ENCODE measurements around the gene PTGES3L.

The PTGES3L gene

GRCh38 chr17:42979511-42980273, at the start of gene PTGES3L:
Gene PTGES3L, minus strand, starts transcription at chr17:42980080. Its CDS starts 27 bp downstream, at chr17:42980053.
- in situ Hi-C loops (cut with HindIII; ENCODE audit: low sequenced_read_pairs): no loop called here

DNA sequence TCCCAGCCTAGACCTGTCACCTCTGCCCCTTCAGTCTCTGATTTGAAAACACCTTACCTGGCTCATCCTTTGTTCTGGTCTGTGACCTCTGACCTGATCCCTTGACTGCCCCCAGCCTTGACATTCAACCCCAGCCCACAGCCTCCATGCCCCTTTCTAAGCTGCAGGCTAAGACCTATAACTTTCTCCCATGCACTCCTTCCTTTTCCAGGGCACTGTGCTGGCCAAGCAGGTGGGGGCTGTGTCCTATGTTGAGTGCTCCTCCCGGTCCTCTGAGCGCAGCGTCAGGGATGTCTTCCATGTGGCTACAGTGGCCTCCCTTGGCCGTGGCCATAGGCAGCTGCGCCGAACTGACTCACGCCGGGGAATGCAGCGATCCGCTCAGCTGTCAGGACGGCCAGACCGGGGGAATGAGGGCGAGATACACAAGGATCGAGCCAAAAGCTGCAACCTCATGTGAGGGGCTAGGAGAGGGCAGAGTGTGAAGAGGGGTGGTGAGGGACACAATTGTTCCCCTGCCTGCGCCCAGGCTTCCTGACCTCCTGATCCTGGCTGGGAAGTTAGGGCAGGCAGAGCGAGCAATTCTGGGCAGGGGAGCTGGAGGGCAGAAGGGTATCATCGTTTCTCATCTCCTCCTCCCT, 48.5 kb upstream of the PTGES3L start:
- in situ Hi-C loops (cut with HindIII; ENCODE audit: low sequenced_read_pairs): no loop called here

DNA sequence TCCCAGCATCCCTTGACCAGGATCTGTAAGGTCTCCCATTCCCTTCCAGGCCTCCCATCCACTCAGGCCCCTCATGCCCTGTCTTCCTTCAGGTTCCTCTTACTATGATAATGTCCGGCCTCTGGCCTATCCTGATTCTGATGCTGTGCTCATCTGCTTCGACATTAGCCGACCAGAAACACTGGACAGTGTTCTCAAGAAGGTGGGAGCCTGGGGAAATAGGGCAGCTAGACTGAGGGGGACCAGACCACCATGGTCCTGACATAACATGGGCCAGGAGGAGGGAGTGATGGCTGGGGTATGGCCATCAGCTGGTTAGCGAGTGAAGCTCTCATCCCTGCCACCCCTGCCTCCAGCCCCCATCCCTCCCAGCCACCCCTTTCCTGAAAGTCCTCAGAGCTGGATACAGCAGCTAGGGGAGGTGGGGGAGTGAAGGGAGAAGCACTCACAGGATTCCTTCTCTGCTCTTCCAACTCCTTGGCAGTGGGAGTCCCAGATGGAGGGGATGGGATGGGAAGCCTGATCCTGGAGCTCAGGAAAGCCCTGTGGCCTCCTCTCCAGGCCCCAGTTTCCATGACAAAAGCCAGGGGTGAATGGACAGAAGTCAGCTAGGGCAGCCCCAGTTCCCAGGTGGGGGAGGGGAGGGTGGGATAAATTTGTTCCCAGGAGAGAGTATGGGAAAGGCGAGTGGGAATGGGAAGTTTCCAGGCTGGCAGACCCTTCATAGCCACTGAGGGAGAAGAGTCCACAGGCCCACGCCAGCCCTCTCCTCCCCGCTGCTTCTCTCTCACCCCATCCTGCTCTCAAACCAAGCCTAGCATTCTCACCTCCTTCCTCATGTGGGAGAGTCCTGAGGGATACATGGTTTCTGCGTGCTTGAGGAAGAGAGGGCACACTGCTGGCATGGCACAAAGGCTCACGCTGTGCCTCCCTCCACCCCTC, 47.5 kb upstream of the PTGES3L start:
- in situ Hi-C loops (cut with HindIII; ENCODE audit: low sequenced_read_pairs): no loop called here

- in situ Hi-C loops (cut with HindIII; ENCODE audit: low sequenced_read_pairs): no loop called here
These were observed 46.7 kb upstream of the PTGES3L start for GRCh38 chr17:43026595-43026994.

GRCh38 chr17:43025766-43026537, 46.1 kb upstream of the PTGES3L start:
- in situ Hi-C loops (cut with HindIII; ENCODE audit: low sequenced_read_pairs): no loop called here

- in situ Hi-C loops (cut with HindIII; ENCODE audit: low sequenced_read_pairs): no loop called here
These were observed 45.4 kb upstream of the PTGES3L start for GRCh38 chr17:43025290-43025657.

GRCh38 chr17:43024407-43025289, 44.8 kb upstream of the PTGES3L start, which contains the start of gene RND2:
Gene RND2, plus strand, starts transcription at chr17:43025231. Its CDS starts 117 bp downstream, at chr17:43025348.
- in situ Hi-C loops (cut with HindIII; ENCODE audit: low sequenced_read_pairs): no loop called here

GRCh38 chr17:43021741-43022512, 42.0 kb upstream of the PTGES3L start, which contains the start of gene VAT1:
Gene VAT1, minus strand, starts transcription at chr17:43022385. Its CDS starts 63 bp downstream, at chr17:43022322.
- in situ Hi-C loops (cut with HindIII; ENCODE audit: low sequenced_read_pairs): no loop called here

DNA sequence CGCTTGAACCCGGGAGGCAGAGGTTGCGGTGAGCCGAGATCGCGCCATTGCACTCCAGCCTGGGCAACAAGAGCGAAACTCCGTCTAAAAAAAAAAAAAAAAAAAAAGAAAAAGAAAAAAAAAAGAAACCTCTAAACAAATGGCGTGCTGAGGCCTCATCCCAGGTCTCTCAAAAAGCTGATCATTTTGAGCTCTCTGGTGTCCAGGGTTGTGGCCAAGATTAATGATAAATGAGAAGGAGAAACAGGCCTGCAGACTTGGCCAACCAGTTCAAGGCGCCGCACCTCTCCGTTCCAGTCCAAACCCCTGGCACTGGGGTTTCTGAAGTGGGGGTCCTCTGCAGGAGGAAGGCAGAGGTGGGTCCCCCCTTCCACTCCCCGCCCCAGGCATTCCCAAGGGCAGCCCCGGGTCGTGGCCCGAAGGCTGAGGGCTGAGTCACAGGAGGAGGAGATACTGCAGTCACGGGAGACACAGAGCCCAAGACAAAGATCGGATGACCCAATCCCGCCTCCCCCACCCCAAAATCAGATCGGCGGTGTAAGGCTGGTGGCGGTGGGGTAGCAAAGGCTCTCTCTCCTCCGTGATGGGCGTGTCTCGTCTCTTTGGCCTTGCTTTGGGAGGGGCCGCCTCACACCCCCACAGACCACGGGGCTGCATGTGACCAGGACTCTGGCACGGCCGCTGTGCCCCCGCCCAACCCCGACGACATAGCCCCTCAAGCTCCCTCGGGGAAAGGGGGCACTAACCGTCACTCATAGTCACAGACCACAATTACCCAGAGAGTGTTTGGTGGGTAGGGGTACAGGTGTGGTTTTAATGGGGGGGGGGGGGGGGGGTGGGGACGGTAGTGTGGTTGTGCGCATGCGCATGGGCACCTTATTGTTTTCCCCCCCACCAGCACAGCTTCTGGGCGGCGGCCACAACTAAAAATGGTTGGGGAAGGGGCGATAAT, 41.2 kb upstream of the PTGES3L start:
- in situ Hi-C loops (cut with HindIII; ENCODE audit: low sequenced_read_pairs): no loop called here

GRCh38 chr17:43020030-43020621, 40.2 kb upstream of the PTGES3L start:
- in situ Hi-C loops (cut with HindIII; ENCODE audit: low sequenced_read_pairs): no loop called here

DNA sequence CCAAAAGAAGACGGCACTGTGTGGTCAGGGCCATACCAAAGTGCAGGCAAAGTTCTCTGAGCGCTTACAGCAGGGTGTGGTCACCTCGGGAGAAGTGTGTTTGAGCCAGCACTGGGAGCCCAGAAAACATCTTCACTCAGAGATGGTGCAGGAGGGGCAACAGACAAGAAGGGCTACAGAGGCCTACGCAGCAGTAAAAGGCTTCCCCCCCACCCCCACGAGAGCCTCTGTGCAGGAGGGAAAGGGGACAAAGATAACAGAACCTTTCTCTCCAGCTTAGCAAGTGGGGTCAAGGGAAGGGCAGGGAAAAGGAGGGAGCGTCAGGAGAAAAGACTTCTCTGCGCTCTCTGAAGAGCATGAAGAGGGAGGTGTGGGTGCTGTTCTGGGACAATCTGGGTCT, 39.5 kb upstream of the PTGES3L start:
- in situ Hi-C loops (cut with HindIII; ENCODE audit: low sequenced_read_pairs): no loop called here

GRCh38 chr17:43018932-43019331, 39.1 kb upstream of the PTGES3L start:
- in situ Hi-C loops (cut with HindIII; ENCODE audit: low sequenced_read_pairs): no loop called here

GRCh38 chr17:43018008-43018853, 38.4 kb upstream of the PTGES3L start:
- in situ Hi-C loops (cut with HindIII; ENCODE audit: low sequenced_read_pairs): no loop called here

- in situ Hi-C loops (cut with HindIII; ENCODE audit: low sequenced_read_pairs): no loop called here
These were observed 36.3 kb upstream of the PTGES3L start for GRCh38 chr17:43016216-43016615.

GRCh38 chr17:43015579-43015978, 35.7 kb upstream of the PTGES3L start:
- in situ Hi-C loops (cut with HindIII; ENCODE audit: low sequenced_read_pairs): no loop called here

Measured in DLD1 (cell line).